ENCODE measurements around the gene WHRN.

Gene WHRN

DNA sequence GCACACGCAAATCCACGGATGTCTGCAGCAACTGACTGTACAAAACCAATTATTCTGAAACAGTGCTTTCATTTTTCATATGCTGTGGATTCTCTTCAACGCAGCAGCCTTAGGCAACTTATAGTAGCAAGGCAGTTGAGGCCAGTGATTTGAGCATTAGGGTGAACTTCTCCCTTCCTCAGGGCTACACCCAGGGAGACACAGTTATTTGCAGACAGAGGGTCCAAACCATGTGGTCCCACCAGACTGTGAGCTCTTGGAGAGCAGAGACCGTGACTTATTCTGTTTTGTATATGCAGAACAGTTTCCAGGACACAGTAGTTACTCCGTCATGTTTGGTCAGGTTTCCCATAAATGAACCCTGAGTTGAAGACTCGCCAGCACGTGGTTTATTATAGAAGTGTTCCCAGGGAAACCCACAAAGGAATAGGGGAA is 19.0 kb upstream of the WHRN start:
- no peak for TF ChIP-seq TAF1 (IDR thresholded peaks at IDR 0.05; ENCODE audit: borderline replicate concordance, insufficient read depth, low read length)
- no peak for TF ChIP-seq FOXP2 (optimal IDR thresholded peaks at IDR 0.05; ENCODE audit: borderline replicate concordance, extremely low read depth, extremely low read length, insufficient read depth)
- TF ChIP-seq POLR2AphosphoS5 (IDR thresholded peaks at IDR 0.05; ENCODE audit: low read depth, low read length) = no peak
- no peak for TF ChIP-seq SIN3A (IDR thresholded peaks at IDR 0.05; ENCODE audit: borderline replicate concordance, insufficient read depth, low read length)
- TF ChIP-seq, protein P1, sequence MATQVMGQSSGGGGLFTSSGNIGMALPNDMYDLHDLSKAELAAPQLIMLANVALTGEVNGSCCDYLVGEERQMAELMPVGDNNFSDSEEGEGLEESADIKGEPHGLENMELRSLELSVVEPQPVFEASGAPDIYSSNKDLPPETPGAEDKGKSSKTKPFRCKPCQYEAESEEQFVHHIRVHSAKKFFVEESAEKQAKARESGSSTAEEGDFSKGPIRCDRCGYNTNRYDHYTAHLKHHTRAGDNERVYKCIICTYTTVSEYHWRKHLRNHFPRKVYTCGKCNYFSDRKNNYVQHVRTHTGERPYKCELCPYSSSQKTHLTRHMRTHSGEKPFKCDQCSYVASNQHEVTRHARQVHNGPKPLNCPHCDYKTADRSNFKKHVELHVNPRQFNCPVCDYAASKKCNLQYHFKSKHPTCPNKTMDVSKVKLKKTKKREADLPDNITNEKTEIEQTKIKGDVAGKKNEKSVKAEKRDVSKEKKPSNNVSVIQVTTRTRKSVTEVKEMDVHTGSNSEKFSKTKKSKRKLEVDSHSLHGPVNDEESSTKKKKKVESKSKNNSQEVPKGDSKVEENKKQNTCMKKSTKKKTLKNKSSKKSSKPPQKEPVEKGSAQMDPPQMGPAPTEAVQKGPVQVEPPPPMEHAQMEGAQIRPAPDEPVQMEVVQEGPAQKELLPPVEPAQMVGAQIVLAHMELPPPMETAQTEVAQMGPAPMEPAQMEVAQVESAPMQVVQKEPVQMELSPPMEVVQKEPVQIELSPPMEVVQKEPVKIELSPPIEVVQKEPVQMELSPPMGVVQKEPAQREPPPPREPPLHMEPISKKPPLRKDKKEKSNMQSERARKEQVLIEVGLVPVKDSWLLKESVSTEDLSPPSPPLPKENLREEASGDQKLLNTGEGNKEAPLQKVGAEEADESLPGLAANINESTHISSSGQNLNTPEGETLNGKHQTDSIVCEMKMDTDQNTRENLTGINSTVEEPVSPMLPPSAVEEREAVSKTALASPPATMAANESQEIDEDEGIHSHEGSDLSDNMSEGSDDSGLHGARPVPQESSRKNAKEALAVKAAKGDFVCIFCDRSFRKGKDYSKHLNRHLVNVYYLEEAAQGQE (IDR thresholded peaks at IDR 0.05; ENCODE audit: insufficient read depth in 1 of 2, low read depth in 2 of 2, low read length in 2 of 2) = no peak

- TF ChIP-seq SIN3A (IDR thresholded peaks at IDR 0.05; ENCODE audit: borderline replicate concordance, insufficient read depth, low read length) = no peak
- no peak for TF ChIP-seq TAF1 (IDR thresholded peaks at IDR 0.05; ENCODE audit: borderline replicate concordance, insufficient read depth, low read length)
- TF ChIP-seq POLR2AphosphoS5 (IDR thresholded peaks at IDR 0.05; ENCODE audit: low read depth, low read length) = no peak
- TF ChIP-seq FOXP2 (optimal IDR thresholded peaks at IDR 0.05; ENCODE audit: borderline replicate concordance, extremely low read depth, extremely low read length, insufficient read depth) = no peak
- TF ChIP-seq, protein P1 (IDR thresholded peaks at IDR 0.05; ENCODE audit: insufficient read depth in 1 of 2, low read depth in 2 of 2, low read length in 2 of 2) = no peak
Observed at GRCh38 chr9:114522847-114523246, 17.6 kb upstream of the WHRN start.

- no peak for TF ChIP-seq SIN3A (IDR thresholded peaks at IDR 0.05; ENCODE audit: borderline replicate concordance, insufficient read depth, low read length)
- no peak for TF ChIP-seq FOXP2 (optimal IDR thresholded peaks at IDR 0.05; ENCODE audit: borderline replicate concordance, extremely low read depth, extremely low read length, insufficient read depth)
Observed at GRCh38 chr9:114522286-114522685, 17.0 kb upstream of the WHRN start.

GRCh38 chr9:114521846-114522245 is 16.6 kb upstream of the WHRN start:
- TF ChIP-seq FOXP2 (optimal IDR thresholded peaks at IDR 0.05; ENCODE audit: borderline replicate concordance, extremely low read depth, extremely low read length, insufficient read depth) (no peak), TAF1 (IDR thresholded peaks at IDR 0.05; ENCODE audit: borderline replicate concordance, insufficient read depth, low read length) (no peak), SIN3A (IDR thresholded peaks at IDR 0.05; ENCODE audit: borderline replicate concordance, insufficient read depth, low read length) (no peak), POLR2AphosphoS5 (IDR thresholded peaks at IDR 0.05; ENCODE audit: low read depth, low read length) (no peak)
- TF ChIP-seq, protein P1 (IDR thresholded peaks at IDR 0.05; ENCODE audit: insufficient read depth in 1 of 2, low read depth in 2 of 2, low read length in 2 of 2) = no peak

DNA sequence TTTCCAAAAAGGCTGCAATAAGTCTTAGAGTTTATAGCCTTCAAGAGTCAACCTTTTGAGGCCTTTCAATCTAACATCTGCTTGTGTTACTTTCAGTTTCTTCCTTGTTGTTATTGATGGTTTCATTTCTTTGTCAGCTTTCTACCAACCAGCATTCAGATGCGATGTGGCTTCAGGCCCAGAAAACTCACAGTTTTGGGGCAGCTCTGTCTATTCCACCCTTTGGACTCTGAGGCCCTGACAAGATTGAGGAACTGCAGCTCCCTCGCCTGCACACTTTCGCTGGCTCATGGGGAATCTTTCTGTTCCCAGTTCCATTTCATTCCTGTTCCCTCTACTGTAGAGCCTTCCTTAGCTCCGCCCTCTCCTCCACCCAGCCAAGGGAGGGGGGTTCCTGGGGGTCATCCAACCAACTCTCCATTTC is 13.3 kb upstream of the WHRN start:
- TF ChIP-seq POLR2AphosphoS5 (IDR thresholded peaks at IDR 0.05; ENCODE audit: low read depth, low read length) (no peak), TAF1 (IDR thresholded peaks at IDR 0.05; ENCODE audit: borderline replicate concordance, insufficient read depth, low read length) (no peak), FOXP2 (optimal IDR thresholded peaks at IDR 0.05; ENCODE audit: borderline replicate concordance, extremely low read depth, extremely low read length, insufficient read depth) (no peak), SIN3A (IDR thresholded peaks at IDR 0.05; ENCODE audit: borderline replicate concordance, insufficient read depth, low read length) (no peak)
- TF ChIP-seq, protein P1 (IDR thresholded peaks at IDR 0.05; ENCODE audit: insufficient read depth in 1 of 2, low read depth in 2 of 2, low read length in 2 of 2) = no peak
